CD4-positive, alpha-beta T cell treated with Interleukin-17A for 1 hour (primary cell): ENCODE data around the gene IQCH.
A peak's percentile ranks its signal among the peaks of the same experiment; 100 is the strongest.

Experiments used
- DNase-seq: peaks from one replicate; pipeline ENCODE4 v3.0.0-alpha.2; 2020

IQCH gene

DNA sequence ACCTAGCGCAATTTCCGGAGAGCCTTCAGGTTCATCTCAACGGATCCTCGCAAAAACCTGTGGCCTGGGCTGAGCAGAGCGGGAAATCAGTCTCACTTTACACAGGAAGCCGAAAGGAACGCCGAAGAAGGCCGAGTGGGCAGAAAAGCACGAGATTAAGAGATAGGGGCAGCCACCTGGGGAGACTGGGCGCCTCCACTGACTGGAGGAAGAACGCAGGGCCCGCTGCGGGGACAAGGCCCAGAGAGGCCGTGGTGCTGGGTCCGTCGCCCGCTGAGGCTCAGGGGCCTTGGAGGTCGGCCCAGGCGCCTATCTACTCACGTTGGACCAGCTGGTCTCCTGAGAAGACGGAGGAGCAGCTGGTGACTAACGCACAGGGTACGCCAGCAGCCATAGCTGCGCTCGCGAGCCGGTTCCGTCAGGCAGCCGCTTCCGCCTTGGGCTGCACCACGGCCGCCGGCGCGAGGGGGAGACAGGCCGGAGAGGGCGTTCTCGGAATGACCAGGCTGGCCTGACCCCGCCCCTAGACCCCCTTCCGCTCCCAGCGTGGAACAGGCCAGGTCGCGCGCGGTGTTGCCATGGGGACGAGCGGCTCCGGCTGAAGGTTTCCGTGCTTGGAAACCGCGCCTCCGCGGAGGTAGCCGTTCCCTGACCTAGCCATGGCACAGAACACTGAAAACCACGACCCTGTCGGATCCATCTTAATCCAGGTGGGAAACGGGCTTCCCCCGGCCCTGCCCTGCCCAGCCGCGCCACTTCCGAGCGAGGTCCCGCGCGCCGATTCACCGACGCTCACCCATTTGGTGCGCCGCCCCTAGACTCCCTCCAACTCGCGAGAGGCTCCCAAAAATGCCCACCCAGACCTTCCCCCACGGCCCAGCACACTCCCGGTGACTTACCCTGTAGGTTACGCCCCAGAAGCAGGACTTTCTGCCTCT is at the start of gene IQCH, which contains the start of gene AAGAB:
Gene IQCH (plus strand): TSS at position 549 of the 938 bp plus-strand sequence. CDS start 111 bp downstream, at position 660.
Gene AAGAB (minus strand): TSS at position 424 of the 938 bp plus-strand sequence. CDS start 30 bp downstream, at position 394.
- DNase-seq = peak; percentile 97

DNA sequence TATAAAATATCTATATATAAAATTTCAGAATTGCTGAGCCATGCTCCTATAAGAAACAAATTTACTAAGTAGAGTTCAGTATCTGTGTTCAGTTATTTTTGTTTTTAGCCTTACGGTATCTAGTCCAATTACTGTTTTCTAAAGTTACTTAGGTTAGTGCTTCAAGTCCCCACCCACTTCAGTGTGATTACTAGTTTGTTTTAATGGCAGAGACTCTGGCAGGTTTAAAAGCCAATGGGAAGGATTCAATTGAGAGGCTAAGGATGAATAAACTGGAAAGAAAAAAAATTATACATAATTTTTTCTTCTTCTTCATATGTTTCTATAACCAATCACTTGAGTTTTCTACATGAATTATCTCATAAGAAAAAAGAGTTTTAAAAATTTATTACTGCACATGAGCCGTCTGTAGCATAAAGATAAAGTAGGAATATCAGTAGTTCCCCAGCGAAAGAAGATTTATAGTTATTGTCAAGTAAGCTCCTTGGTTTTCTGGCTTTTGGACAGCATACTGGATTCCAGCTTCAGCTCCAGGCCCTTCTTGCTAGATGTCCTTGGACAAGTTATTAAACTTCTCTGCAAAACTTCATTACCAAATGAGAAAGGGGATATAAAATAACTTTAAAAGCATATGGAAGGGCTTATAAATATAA is 46.9 kb upstream of the IQCH start:
- no peak for DNase-seq

DNA sequence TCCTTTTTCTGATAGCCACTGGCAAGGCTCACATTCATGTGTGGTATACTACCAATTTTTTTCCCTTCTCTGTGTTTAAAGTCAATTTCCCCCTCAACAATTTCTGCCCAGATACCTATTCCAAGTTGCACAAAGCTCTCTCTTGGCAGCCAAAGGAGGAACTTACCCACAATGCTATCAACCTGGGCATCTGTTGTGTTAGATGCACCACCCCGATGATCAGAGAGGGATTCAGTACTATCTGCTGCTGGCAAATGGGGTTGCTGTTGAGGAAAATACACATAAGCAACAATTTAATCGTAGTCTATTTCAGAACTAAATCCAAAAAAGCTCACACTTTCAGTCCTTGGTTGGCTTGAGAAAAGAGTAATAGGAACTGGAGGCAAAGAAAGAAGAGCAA is 46.2 kb upstream of the IQCH start:
- no peak for DNase-seq

DNA sequence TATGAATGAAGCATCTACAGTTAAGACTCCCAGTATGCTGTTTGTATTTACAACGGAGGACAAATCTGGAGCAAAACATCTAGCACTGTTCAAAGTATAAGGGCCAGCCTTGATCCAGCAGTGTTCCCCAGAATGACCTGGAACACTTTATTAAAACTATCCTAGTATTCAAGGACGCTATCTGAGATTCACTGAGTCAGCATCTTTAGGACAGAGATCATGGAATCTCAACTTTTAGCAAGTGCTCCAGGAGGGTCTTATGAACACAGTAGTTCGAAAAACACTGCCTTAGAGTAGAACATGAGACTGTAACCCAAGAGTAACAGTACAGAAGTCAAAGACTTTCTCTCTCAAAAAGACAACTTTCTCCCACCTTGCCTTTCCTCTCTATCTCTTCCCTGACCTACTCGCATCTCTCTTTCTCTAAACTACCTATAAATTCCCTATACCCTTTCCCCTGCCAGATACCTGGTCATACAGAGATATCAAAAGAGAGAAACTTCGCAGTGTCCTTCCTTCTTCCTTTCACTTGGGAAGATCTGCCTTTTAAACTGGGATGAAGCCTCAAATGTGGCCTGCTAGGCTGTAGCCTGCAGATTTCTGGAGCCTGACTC is 43.9 kb upstream of the IQCH start:
- DNase-seq = no peak

DNA sequence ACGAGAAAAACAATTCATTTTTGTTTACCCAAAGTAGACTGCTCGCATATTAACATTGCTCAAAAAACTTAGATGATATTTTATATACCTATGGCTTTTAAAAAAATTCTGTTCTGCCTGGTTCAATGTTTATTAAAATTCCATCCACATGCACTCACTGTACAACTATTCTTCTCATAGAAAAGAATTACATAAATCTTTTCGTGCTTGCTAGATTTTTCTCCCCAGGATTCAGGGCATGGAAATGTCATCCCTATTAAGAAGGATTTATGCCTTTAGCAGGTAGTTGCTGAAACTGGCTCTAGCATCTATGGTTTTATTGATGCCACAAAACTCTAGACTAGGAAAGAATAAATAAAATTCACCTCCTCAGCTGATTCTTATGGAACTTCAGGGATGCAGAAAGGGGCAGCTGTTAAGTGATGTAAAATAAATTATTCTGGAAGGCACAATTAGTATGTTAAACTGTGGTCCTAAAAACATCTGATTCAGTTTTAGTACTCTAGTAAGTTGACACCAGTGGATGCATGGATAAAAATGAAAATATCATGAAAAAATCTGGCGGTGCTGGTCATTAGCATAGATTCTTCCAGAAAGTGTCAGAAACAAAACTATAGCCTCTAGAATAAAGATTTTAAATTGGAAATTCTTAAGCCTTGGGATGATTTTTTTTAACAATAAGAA is 41.8 kb upstream of the IQCH start:
- no peak for DNase-seq

DNA sequence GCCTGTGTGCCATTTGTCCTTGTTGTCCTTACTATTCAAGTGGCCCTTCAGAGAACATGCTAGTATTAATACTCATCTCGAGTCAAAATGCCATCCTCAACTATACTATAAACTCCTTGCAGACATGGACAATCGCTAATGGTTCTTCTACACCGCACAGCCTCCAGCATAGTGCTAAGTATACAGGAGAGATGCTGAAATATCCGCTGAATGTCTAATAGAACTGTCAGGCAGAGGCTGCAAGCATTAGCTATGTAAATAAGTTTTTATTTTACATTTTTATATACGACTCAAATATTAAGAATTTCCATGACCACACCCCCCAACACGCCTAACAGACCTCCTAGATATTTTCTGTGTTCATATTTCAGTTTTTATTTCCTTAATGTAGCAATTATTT is 39.5 kb upstream of the IQCH start:
- DNase-seq = no peak

DNA sequence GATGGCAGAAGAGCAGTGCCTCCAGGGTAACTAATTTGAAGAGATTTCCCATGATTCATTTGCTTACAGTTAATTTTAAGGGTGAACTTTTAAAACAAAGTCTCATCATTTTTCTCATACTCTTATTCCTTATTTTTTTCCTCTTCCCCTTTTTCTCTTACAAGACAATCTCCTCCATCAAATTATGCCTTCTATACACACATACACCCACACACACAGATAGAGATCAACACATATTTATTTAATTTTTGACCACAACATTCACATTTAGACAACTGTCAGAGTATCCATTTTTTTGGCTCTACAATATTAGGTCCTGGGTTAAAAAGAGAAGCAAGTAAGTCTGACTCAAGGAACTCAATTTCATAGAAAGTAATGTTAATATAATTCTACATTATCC is 37.7 kb upstream of the IQCH start:
- no peak for DNase-seq

DNA sequence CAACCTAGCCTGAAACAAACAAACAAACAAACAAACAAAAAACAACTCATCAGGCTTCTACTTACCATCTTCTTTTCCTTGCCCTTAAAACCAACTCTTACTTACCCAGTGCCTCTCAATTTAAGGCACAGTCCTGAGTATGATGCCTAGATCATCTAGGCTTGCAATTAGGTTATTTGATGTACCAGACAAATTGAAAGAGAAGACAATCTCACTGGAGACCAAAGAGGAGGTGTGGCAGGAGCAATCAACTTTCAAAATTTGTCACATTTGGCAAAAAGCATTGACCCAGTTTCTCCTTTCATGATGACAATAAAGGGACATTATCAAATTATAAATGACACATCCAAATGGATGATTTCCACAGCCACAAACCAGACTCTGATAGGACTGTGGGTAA is 36.2 kb upstream of the IQCH start:
- no peak for DNase-seq

DNA sequence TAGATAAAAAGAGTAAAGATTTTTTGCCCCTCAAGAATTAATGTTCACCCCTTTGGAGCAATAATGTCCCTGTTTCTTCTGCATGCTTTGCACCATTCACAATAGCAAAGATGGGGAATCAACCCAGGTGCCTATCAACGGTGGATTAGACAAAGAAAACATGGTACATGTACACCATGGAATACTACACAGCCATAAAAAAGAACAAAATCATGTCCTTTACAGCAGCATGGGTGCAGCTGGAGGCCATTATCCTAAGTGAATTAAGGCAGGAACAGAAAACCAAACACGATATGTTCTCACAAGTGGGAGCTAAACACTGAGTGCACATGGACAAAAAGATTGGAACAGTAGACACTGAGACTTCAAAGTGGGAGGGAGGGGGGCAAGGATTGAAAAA is 35.3 kb upstream of the IQCH start:
- no peak for DNase-seq

DNA sequence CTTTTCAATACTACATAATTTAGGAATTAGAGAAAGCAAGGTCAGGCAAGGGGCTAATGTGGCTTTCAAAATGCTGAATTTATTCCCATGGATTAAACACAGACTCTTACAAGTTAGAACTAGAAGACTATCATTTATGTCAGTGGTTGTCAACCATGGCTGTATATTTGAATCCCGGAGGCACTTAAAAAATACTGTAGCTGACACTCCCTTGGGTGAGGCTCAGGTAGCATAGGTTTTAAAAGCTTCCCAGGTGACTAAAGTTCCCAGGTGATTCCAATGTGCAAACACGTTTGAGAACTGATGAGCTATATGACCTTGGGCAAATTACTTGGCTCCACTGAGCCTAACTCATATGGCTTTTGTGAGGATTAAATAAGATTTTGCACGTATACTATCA is 29.7 kb upstream of the IQCH start:
- DNase-seq = no peak

DNA sequence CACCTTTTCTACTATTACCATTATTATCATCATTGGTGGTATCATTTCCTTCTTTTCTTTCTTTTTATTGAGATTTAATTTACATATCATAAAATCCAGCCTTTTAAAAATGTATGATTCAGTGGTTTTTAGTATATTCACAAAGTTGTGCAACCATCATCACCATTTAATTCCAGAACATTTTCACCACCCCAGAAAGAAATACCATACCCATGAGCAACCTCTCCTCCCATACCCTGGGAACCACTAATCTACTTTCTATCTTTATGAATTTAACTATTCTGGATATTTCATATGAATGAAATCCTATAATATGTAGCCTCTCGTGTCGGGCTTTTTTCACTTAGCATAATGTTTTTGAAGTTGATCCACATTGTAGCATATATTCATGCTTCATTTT is 29.2 kb upstream of the IQCH start:
- no peak for DNase-seq

DNA sequence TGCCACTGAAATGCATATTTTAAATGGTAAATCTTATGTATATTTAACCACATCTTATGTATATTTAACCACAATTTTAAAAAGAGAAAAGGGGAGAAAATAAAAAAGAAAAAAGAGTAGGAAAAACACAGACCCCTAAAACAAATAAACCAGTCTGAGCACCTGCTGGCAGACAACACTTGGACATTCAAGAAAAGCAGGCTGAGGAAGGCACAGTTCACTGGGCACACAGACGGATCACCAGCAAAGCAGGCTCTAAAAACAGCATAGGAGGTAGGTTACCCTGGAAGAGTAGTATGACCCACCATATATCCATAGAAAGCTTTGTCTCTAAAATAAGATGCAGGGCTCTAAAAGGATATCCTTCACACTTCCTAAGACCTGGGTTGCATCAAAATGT is 27.2 kb upstream of the IQCH start:
- DNase-seq = no peak

DNA sequence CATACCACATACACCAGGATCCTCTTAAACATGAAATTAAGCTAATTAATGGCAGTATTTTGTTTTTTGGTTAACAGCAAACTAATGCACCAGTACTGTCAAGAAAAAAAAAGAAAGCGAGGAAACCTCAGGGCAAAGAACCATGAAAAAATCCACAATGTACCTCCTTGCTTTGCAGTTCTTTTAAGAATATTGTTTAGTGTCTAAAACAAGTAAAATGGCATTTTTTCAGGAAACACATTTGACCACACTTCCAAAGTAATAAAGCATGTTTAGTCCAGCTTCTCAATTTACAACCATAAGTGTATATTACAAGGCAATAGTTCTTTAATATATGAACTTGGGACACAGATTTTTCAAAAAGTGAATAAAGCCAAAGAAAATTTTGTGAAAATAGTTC is 26.7 kb upstream of the IQCH start:
- no peak for DNase-seq

DNA sequence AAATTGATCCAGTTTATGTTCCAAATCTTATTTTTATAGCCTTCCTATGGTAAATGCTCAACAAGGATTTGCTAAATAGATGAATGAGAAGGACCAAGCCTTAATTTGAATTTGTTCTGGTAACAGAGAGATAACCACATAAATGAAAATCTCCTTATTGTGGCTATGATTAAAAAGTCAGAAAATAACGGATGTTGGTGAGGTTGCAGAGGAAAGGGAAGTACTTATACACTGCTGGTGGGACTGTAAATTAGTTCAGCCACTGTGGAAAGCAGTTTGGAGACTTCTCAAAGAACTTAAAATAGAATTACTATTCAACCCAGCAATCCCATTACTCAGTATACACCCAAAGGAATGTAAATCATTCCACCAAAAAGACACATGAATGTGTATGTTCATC is 26.3 kb upstream of the IQCH start:
- DNase-seq = peak; percentile 7

DNA sequence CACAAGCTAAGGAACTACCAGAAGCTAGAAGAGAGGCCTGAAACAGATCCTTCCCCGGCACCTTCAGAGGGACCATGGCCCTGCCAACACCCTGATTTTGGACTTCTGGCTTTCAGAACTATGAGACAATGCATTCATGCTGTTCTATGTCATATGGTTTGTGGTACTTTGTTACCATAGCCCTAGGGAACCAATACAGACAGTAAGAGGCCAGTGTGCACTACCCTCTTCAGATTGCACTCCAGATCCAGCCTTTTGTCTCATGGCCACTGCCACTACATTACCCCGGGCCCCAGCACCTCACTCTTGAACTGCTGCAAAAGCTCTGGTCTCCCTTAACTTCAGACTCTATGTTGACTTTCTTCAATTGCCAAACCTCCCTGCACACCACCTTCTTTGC is 24.1 kb upstream of the IQCH start:
- DNase-seq = no peak

DNA sequence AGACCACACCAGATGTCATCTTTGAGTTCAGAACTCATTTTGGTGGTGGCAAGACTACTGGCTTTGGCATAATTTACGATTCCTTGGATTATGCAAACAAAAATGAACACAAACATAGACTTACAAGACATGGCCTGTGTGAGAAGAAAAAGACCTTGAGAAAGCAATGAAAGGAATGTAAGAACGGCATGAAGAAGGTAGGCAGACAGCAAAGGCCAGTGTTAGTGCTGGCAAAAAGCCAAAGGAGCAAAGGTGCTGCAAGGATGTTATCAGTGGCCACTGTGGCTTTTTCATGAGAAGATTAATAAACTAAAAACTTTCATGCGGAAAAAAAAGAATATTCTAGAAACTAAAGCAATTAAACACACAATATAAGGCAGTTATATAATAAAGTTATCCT is 22.0 kb upstream of the IQCH start:
- DNase-seq = no peak

DNA sequence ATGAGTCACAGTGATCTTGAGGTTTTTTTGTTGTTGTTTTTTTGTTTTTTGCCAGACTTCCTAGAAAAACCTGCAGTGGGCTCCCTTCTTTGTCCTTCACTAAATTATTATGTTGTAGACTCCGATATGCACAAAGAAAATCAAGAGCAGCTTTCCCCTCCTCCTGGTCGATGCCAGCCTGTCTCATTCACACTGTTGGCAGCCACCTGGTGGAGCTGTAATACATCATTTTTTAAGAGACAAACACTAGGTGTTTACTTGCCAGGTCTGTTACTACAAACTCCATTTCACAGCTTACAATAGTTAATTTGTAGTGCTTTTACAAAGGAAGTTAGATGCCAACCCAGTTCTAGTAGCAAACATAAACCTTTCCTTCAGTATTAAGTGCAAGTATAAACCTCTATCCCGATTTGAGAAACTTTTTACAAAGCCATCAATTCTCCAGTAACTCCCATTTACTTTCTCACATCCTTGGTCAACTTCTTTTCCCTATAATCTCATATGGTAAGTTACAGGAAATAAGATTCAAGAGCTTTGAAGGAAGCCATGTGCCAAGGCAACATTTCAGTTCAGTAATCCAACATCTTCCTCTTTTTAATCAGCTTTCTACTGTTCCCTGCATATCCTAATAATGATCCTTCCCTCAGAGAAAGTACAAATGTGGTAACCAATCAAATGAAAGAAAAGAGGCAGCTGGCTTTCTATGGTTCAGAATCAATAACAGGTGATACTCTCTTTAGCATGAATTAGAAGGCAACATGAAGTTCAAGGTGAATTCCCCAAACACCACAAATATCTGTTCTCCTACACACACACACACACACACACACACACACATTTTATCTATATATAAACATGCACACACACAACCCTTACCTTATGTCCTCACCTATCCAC is 14.1 kb upstream of the IQCH start:
- peak; percentile 55 for DNase-seq

DNA sequence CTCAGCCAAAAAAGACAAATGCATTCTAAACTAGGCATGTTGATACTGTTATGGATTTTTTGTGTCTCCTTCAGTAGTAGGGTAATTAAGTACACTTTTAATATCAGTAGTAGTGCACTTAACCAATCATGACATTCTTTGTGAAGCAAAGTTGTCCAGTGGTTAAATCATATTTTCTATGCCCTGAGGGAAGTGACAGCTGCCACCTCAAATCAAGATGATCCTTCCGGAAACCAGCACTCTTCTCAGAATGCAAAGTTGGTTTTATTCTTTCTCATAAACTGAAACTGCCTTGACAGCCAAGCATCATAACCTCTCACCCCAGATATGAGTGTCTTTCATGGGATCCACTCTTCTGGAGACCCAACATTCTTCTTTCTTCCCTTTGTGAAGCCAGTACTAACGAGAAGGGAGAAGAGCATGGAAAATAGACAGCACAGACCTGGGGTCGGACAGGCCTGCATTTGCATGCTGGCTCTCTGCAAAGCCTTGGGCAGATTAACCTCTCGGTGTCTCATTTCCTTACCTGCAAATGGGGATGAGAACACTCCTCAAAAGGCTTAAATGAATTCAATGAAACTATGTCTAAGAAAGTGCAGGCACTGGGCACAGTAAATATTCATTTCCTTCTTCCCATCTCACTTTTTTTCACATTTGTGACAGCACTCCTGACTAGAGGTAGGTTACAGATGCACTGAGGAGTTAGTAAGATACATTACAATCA is 13.3 kb upstream of the IQCH start:
- DNase-seq = peak; percentile 35

DNA sequence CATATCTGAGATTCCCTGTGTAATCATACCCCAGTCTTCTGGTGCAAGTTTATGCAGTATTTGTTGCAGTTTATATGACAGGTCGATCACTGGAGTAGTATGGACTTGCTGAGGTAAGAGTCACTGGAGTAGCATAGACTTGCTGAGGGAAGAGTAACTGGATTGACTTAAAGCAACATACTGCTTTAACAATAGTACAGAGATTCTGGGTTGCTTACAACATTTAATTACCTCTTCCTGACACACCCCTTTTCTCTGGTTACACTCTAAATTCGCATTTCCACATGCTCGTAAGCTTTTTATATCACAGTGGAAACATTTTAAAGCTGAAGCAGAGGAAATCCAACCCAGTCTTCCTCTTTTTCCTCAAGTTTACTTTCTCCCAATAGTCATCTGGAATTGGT is 11.9 kb upstream of the IQCH start:
- no peak for DNase-seq

DNA sequence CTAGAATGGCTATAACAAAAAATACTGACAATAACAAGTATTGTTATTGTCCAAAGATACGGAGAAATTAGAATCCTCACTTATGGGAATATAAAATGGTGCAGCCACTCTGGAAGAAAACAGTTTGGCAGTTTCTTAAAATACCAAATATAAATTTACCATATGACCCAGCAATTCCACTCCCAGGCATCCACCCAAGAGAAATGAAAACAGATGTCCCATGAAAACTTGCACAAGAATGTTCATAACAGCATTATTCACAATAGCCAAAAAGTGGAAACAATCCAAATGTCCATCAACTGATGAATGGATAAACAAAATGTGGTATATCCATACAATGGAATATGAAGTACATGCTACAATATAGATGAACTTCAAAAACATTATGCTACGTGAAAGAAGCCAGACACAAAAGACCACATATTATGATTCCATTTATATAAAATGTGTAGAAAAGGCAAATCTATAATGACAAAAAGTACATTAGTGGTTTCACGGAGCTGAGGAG is 9.6 kb upstream of the IQCH start:
- DNase-seq = no peak

DNA sequence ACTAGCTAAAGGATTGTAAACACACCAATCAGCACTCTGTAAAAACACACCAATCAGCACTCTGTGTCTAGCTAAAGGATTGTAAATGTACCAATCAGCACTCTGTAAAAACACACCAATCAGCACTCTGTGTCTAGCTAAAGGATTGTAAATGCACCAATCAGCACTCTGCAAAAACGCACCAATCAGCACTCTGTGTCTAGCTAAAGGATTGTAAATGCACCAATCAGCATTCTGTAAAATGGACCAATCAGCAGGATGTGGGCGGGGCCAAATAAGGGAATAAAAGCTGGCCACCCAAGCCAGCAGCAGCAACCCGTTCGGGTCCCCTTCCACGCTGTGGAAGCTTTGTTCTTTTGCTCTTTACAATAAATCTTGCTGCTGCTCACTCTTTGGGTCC is 8.0 kb upstream of the IQCH start:
- DNase-seq = peak; percentile 7
